Small intestine (tissue), 7 donors: ENCODE data around the gene VSIG10. TPM values are rescaled to one million over a fixed set of nuclear protein-coding genes. Genes with fewer than 3 reads are reported as not detected.

Source experiments
- DNase-seq, 2 donors: peaks; one replicate each; pipeline versions ENCODE4 v3.0.0 to v3.0.0-alpha.2; 2013
- FAIRE-seq: peaks from 2 replicates; lab custom pipeline; 2012; peaks lifted over from hg19 to GRCh38; lab: Jason Lieb, UNC
- H3K27ac ChIP-seq, 3 donors: one replicate each; pipeline ENCODE4 v1.5.1; 2013; ENCODE audit warnings: low read length in 2 of 3, mild to moderate bottlenecking in 2 of 3, control low read depth in 1 of 3, inconsistent platforms in 1 of 3, low read depth in 1 of 3, moderate library complexity in 1 of 3
- H3K27me3 ChIP-seq, 3 donors: one replicate each; pipeline ENCODE4 v1.6.1; 2013; ENCODE audit warnings: low read length in 3 of 3, inconsistent platforms in 1 of 3; ENCODE audit not compliant: control insufficient read depth in 3 of 3, insufficient read depth in 3 of 3
- H3K36me3 ChIP-seq, 3 donors: one replicate each; pipeline ENCODE4 v1.6.1; 2013; ENCODE audit warnings: low read length in 3 of 3, inconsistent platforms in 1 of 3, low read depth in 1 of 3, mild to moderate bottlenecking in 1 of 3, moderate library complexity in 1 of 3; ENCODE audit not compliant: control insufficient read depth in 3 of 3, insufficient read depth in 2 of 3
- H3K4me1 ChIP-seq, 3 donors: one replicate each; pipeline ENCODE4 v1.6.1; 2013; ENCODE audit warnings: low read length in 2 of 3, inconsistent platforms in 1 of 3, low read depth in 1 of 3, mild to moderate bottlenecking in 1 of 3, moderate library complexity in 1 of 3; ENCODE audit not compliant: control insufficient read depth in 3 of 3, insufficient read depth in 2 of 3
- H3K4me3 ChIP-seq, 3 donors: one replicate each; pipeline ENCODE4 v1.5.1; 2013; ENCODE audit warnings: low read length in 3 of 3, control low read depth in 1 of 3, inconsistent platforms in 1 of 3, low read depth in 1 of 3, mild to moderate bottlenecking in 1 of 3, moderate library complexity in 1 of 3
- H3K9me3 ChIP-seq, 2 donors: one replicate each; pipeline ENCODE4 v1.6.1; 2013; ENCODE audit warnings: low read depth in 1 of 2, low read length in 1 of 2; ENCODE audit not compliant: control insufficient read depth in 2 of 2, insufficient read depth in 1 of 2
- WGBS, 3 donors: extraction: QIAGEN DNeasy Blood & Tissue Kit; methylation state at CpG; one replicate each; pipeline ENCODE4 v1.1.7; 2013; 5-methylcytosine and 5-hydroxymethylcytosine counted together
- polyA plus RNA-seq, 4 donors: library from polyadenylated mRNA; stranded (reverse) in 3 of 4; unstranded in 1 of 4; fragments of 200-250 nt in 3 of 4; fragments of 120-200 nt in 1 of 4; gene quantifications; one replicate each; pipeline versions ENCODE4 v1.2.1 to v1.2.3, GENCODE V29; 2013
- donor health status: healthy with polysubstance abuse.
- donor health status: control.
- donor health status: control.
- donor health status: Bipolar disorder and iron deficiency.
- donor health status: healthy.

Gene VSIG10
- polyA plus RNA-seq, 4 donors, result 30.6 to 89.7 (median 39.2) TPM

- no peak for FAIRE-seq
- H3K4me1 ChIP-seq, result peaks cover 2 to 6% (median 4%) of the 10 kb centered on the region in 3 donors
- H3K9me3 ChIP-seq, result no peaks in the 10 kb centered on the region
- WGBS, 3 donors, result 81 to 91% (median 86%) methylated on average over 2 of the region's 2 CpGs
- no peak overlapping the region for H3K27ac ChIP-seq
- no peaks in the 10 kb centered on the region for H3K27me3 ChIP-seq
- no peak overlapping the region for H3K4me3 ChIP-seq
- no peak for DNase-seq
- peaks cover 0 to 9% (median 7%) of the 10 kb centered on the region in 3 donors for H3K36me3 ChIP-seq
Observed at GRCh38 chr12:118015306-118015705, 88.5 kb downstream of the VSIG10 start.

Other genes with a start within 250 kb of the VSIG10 start
- gene KSR2, start 135.0 kb downstream of the VSIG10 start, polyA plus RNA-seq, result under 1 TPM in 2 of 4 donors, not detected in 2; 0.16 to 0.33 TPM
- 10 to 100 TPM in 2 of 4 donors, 1 to 10 TPM in 2; 6.5 to 21.8 (median 11.3) TPM for gene RFC5, start 87.3 kb downstream of the VSIG10 start, polyA plus RNA-seq
- gene WSB2, start 42.8 kb downstream of the VSIG10 start, polyA plus RNA-seq, result 100 to 1,000 TPM in 2 of 4 donors, 10 to 100 TPM in 2; 47.4 to 122 (median 95.6) TPM
- gene PEBP1, start 32.1 kb upstream of the VSIG10 start, polyA plus RNA-seq, result 1,000 to 10,000 TPM in 2 of 4 donors, 100 to 1,000 TPM in 2; 253 to 2,607 (median 794) TPM